ENCODE results near the gene FOXI1.
"Not testable (repeated sequence)": the region's sequence is repeated elsewhere in the genome, so short reads cannot be mapped to it uniquely, and the experiment has no call there.

Gene FOXI1

GRCh38 chr5:170132269-170132975 is 26.7 kb downstream of the FOXI1 start:
- no peak for DNase-seq

- DNase-seq: no peak
Measured at GRCh38 chr5:170132976-170133448, 27.3 kb downstream of the FOXI1 start.

GRCh38 chr5:170135796-170136490 is 30.2 kb downstream of the FOXI1 start:
- DNase-seq: no peak

GRCh38 chr5:170136506-170136905 is 30.8 kb downstream of the FOXI1 start:
- no peak for DNase-seq

- DNase-seq: no peak
Measured at GRCh38 chr5:170137694-170138214, 32.1 kb downstream of the FOXI1 start.

GRCh38 chr5:170138273-170138672 is 32.6 kb downstream of the FOXI1 start:
- no peak for DNase-seq

- no peak for DNase-seq
Measured at GRCh38 chr5:170139786-170140335, 34.2 kb downstream of the FOXI1 start.

GRCh38 chr5:170141196-170141595 is 35.5 kb downstream of the FOXI1 start:
- DNase-seq: not testable (repeated sequence)

- no peak for DNase-seq
Measured at GRCh38 chr5:170141636-170142035, 35.9 kb downstream of the FOXI1 start.

GRCh38 chr5:170142196-170142595 is 36.5 kb downstream of the FOXI1 start:
- DNase-seq: no peak

GRCh38 chr5:170143091-170143490 is 37.4 kb downstream of the FOXI1 start:
- DNase-seq: no peak

GRCh38 chr5:170143710-170144109 is 38.0 kb downstream of the FOXI1 start:
- no peak for DNase-seq

- no peak for DNase-seq
Measured at GRCh38 chr5:170144286-170145023, 38.8 kb downstream of the FOXI1 start.

GRCh38 chr5:170145462-170145861 is 39.8 kb downstream of the FOXI1 start:
- DNase-seq: no peak

GRCh38 chr5:170147051-170147752 is 41.5 kb downstream of the FOXI1 start:
- DNase-seq: no peak

- no peak for DNase-seq
Measured at GRCh38 chr5:170147753-170148264, 42.1 kb downstream of the FOXI1 start.

GRCh38 chr5:170148430-170149205 is 42.9 kb downstream of the FOXI1 start:
- no peak for DNase-seq

GRCh38 chr5:170149206-170149515 is 43.5 kb downstream of the FOXI1 start:
- no peak for DNase-seq

GRCh38 chr5:170150713-170151096 is 45.0 kb downstream of the FOXI1 start:
- DNase-seq: no peak

- no peak for DNase-seq
Measured at GRCh38 chr5:170151097-170151831, 45.6 kb downstream of the FOXI1 start.

GRCh38 chr5:170152767-170153166 is 47.1 kb downstream of the FOXI1 start:
- no peak for DNase-seq

Measured in T-helper 1 cell (primary cell).